K562 (cell line): Measurements from ENCODE around the gene DDX39A. TPM values are rescaled to one million over a fixed set of nuclear protein-coding genes. Genes with fewer than 3 reads are reported as not detected.
A peak's percentile ranks its signal among the peaks of the same experiment; 100 is the strongest.

Experiments used
- CBX3 ChIP-seq, 2 experiments: IDR thresholded peaks; 1 replicate in 1 of 2; 2 replicates in 1 of 2; pipeline ENCODE4 v1.6.1; 2012; ENCODE audit warnings: inconsistent platforms in 2 of 2, low read length in 2 of 2, borderline replicate concordance in 1 of 2, control low read depth in 1 of 2
- ELK3 ChIP-seq: fragments of 450-650 bp; formaldehyde crosslinking; IDR thresholded peaks from 2 replicates; pipeline ENCODE4 v1.4.0; 2020; ENCODE audit warnings: mild to moderate bottlenecking
- FOXP4 ChIP-seq: sonication (generic); formaldehyde crosslinking; IDR thresholded peaks from 2 replicates; pipeline ENCODE4 v1.8.0; 2022; ENCODE audit warnings: mild to moderate bottlenecking, missing genetic modification reagents, borderline replicate concordance
- ID3 ChIP-seq, 2 experiments: fragments of 250-450 bp in 1 of 2; fragments of 450-650 bp in 1 of 2; sonication (Bioruptor Pico) in 1 of 2; IDR thresholded peaks; 2 replicates each; pipeline versions ENCODE4 v1.6.1 to v1.8.0; 2016 to 2021; ENCODE audit warnings: mild to moderate bottlenecking in 2 of 2, moderate library complexity in 2 of 2, missing compliant biosample characterization in 1 of 2, missing genetic modification characterization in 1 of 2
- JUND ChIP-seq, 2 experiments: IDR thresholded peaks; 2 replicates in 1 of 2; 3 replicates in 1 of 2; pipeline ENCODE4 v1.6.1; 2011; ENCODE audit warnings: borderline replicate concordance in 2 of 2, low read depth in 2 of 2, low read length in 2 of 2, improper control_type of control experiment in 1 of 2, missing biosample characterization in 1 of 2, missing genetic modification characterization in 1 of 2, missing genetic modification reagents in 1 of 2
- LARP7 ChIP-seq: fragments of 450-650 bp; IDR thresholded peaks from 2 replicates; pipeline ENCODE4 v1.6.1; 2016
- MECOM ChIP-seq: fragments of 250-450 bp; sonication (Bioruptor Pico); IDR thresholded peaks from 2 replicates; pipeline ENCODE4 v1.8.0; 2022; ENCODE audit warnings: inconsistent platforms
- NCOA6 ChIP-seq: fragments of 450-650 bp; IDR thresholded peaks from 2 replicates; pipeline ENCODE4 v1.6.1; 2017; ENCODE audit warnings: mild to moderate bottlenecking
- NEUROD1 ChIP-seq: fragments of 150-350 bp; IDR thresholded peaks from 2 replicates; pipeline ENCODE4 v1.6.1; 2014; ENCODE audit warnings: borderline replicate concordance, low read length, low read depth; ENCODE audit not compliant: partially characterized antibody
- RB1 ChIP-seq: fragments of 450-650 bp; IDR thresholded peaks from 2 replicates; pipeline ENCODE4 v1.6.1; 2017; ENCODE audit warnings: low read depth, mild to moderate bottlenecking
- RBM17 ChIP-seq: fragments of 200-400 bp; formaldehyde crosslinking; IDR thresholded peaks from 2 replicates; pipeline ENCODE4 v1.6.1; 2017; ENCODE audit warnings: low read depth, mild to moderate bottlenecking, low read length, borderline replicate concordance
- RFX5 ChIP-seq: IDR thresholded peaks from 2 replicates; pipeline ENCODE4 v1.6.1; 2011; ENCODE audit warnings: low read depth, mild to moderate bottlenecking, improper control_type of control experiment, low read length
- SAP30 ChIP-seq: fragments of 200-600 bp; sonication (generic); IDR thresholded peaks from 2 replicates; pipeline ENCODE4 v1.6.1; 2012; ENCODE audit warnings: borderline replicate concordance, low read depth, mild to moderate bottlenecking, moderate library complexity, low read length, control low read depth, inconsistent platforms; ENCODE audit not compliant: insufficient read depth, poor library complexity, severe bottlenecking
- SMARCE1 ChIP-seq: fragments of 450-650 bp; IDR thresholded peaks from 2 replicates; pipeline ENCODE4 v1.7.1; 2016; ENCODE audit warnings: mild to moderate bottlenecking
- SRF ChIP-seq, 2 experiments: fragments of 250-450, 450-650 bp in 1 of 2; sonication (Bioruptor Pico) in 1 of 2; sonication (generic) in 1 of 2; formaldehyde crosslinking; IDR thresholded peaks; 2 replicates each; pipeline versions ENCODE4 v1.5.0 to v1.5.1; 2020 to 2022; ENCODE audit warnings: mild to moderate bottlenecking in 1 of 2, missing genetic modification reagents in 1 of 2
- TCF15 ChIP-seq: fragments of 250-450 bp; sonication (Bioruptor Pico); IDR thresholded peaks from 2 replicates; pipeline ENCODE4 v1.8.0; 2022; ENCODE audit warnings: moderate library complexity, mild to moderate bottlenecking, inconsistent platforms
- TEAD1 ChIP-seq, 2 experiments: fragments of 450-650 bp in 1 of 2; sonication (generic) in 1 of 2; formaldehyde crosslinking; IDR thresholded peaks; 2 replicates each; pipeline versions ENCODE4 v1.4.0 to v1.8.0; 2020 to 2022; ENCODE audit warnings: mild to moderate bottlenecking in 2 of 2, missing genetic modification reagents in 1 of 2
- TEAD4 ChIP-seq, 2 experiments: sonication (generic) in 1 of 2; formaldehyde crosslinking in 1 of 2; IDR thresholded peaks; 2 replicates each; pipeline versions ENCODE4 v1.6.1 to v1.8.0; 2012 to 2022; ENCODE audit warnings: borderline replicate concordance in 1 of 2, inconsistent platforms in 1 of 2, low read length in 1 of 2, mild to moderate bottlenecking in 1 of 2, missing genetic modification reagents in 1 of 2
- THAP7 ChIP-seq: fragments of 250-450 bp; sonication (Bioruptor Pico); IDR thresholded peaks from 2 replicates; pipeline ENCODE4 v1.5.0; 2021
- ZNF695 ChIP-seq: fragments of 450-650 bp; formaldehyde crosslinking; IDR thresholded peaks from 2 replicates; pipeline ENCODE4 v1.4.0; 2020; ENCODE audit warnings: mild to moderate bottlenecking, moderate library complexity
- ZNF766 ChIP-seq: fragments of 200-800 bp; sonication (Bioruptor generic); conservative IDR thresholded peaks from 2 replicates; pipeline ENCODE4 v1.6.1; 2016; ENCODE audit warnings: missing genetic modification characterization, missing compliant biosample characterization
- polyA plus RNA-seq, 8 experiments: library from polyadenylated mRNA; depleted of rRNA in 4 of 8; stranded (reverse) in 5 of 8; unstranded in 3 of 8; fragments of >200 nt; fragmentation: Nextera tagmentation in 2 of 8; fragmentation: Illumina TruSeq in 1 of 8; extraction: Ambion mirVana in 2 of 8; extraction: Trizol in 1 of 8; gene quantifications; 2 replicates each; pipeline versions ENCODE4 v1.2.1 to v1.2.3, GENCODE V29; 2011 to 2014; ENCODE audit warnings: inconsistent platforms in 1 of 8, missing spikeins in 1 of 8
- total RNA-seq, 7 experiments: library from RNA; depleted of rRNA in 6 of 7; stranded (reverse); fragments of >200 nt in 6 of 7; fragmentation: Illumina TruSeq in 2 of 7; extraction: Trizol in 2 of 7; gene quantifications; 2 replicates each; pipeline versions ENCODE4 v1.2.1 to v1.2.3, GENCODE V29; 2011 to 2021; ENCODE audit warnings: low replicate concordance in 1 of 7

Gene DDX39A
- total and polyA plus RNA-seq, 9 of the 15 experiments (the other 6 are each of a cell fraction or from before 2014, with no cell fraction given): 90.3 to 250 (median 188) TPM

GRCh38 chr19:14402332-14403144, 16.6 kb downstream of the DDX39A start (continued):
- TF ChIP-seq THAP7 (CRISPR knock-in tag) (no peak), RB1 (no peak), ELK3 (CRISPR knock-in tag) (no peak), CBX3 (IDR thresholded peaks at IDR 0.05; ENCODE audit: borderline replicate concordance in 1 of 2, low read length in 2 of 2) (no peak), NCOA6 (no peak), FOXP4 (CRISPR knock-in tag) (no peak), ZNF695 (CRISPR knock-in tag) (no peak), SRF (CRISPR knock-in tag; IDR thresholded peaks at IDR 0.05) (no peak), TEAD4 (IDR thresholded peaks at IDR 0.05; ENCODE audit: low read length) (no peak), TEAD4 (CRISPR knock-in tag; IDR thresholded peaks at IDR 0.05; ENCODE audit: borderline replicate concordance) (no peak), RFX5 (no peak), MECOM (CRISPR knock-in tag) (no peak), LARP7 (no peak), TCF15 (no peak), NEUROD1 (no peak), SAP30 (no peak), JUND (IDR thresholded peaks at IDR 0.05; ENCODE audit: borderline replicate concordance, low read depth, low read length) (peak; percentile 74), JUND (tag; IDR thresholded peaks at IDR 0.05; ENCODE audit: borderline replicate concordance, low read depth, low read length) (no peak), TEAD1 (CRISPR knock-in tag; IDR thresholded peaks at IDR 0.05) (no peak), SMARCE1 (no peak), ZNF766 (CRISPR knock-in tag) (0 out of 2 replicates have a peak, but pooled peaks have one; percentile 24), RBM17 (no peak), ID3 (CRISPR knock-in tag; IDR thresholded peaks at IDR 0.05) (no peak), ID3 (tag; IDR thresholded peaks at IDR 0.05) (no peak)
